K562 (cell line): ENCODE measurements around the gene SMYD1. TPM values are rescaled to one million over a fixed set of nuclear protein-coding genes. Genes with fewer than 3 reads are reported as not detected.

Experiments used
- DMBX1 ChIP-seq: fragments of 250-450 bp; sonication (Bioruptor Pico); IDR thresholded peaks from 2 replicates; pipeline ENCODE4 v1.8.0; 2022; ENCODE audit warnings: inconsistent platforms, mild to moderate bottlenecking, moderate library complexity, borderline replicate concordance
- ELF4 ChIP-seq: fragments of 450-650 bp; formaldehyde crosslinking; IDR thresholded peaks from 2 replicates; pipeline ENCODE4 v1.4.0; 2022; ENCODE audit warnings: missing genetic modification characterization
- FOXA1 ChIP-seq: fragments of 450-650 bp; IDR thresholded peaks from 2 replicates; pipeline ENCODE4 v1.6.1; 2016; ENCODE audit warnings: mild to moderate bottlenecking, borderline replicate concordance
- FOXO4 ChIP-seq: fragments of 450-650 bp; formaldehyde crosslinking; IDR thresholded peaks from 2 replicates; pipeline ENCODE4 v1.4.0; 2020; ENCODE audit warnings: mild to moderate bottlenecking, moderate library complexity
- HDGF ChIP-seq: fragments of 450-650 bp; IDR thresholded peaks from 2 replicates; pipeline ENCODE4 v1.6.1; 2016
- KDM4B ChIP-seq, 2 experiments: fragments of 450-650 bp in 1 of 2; sonication (generic) in 1 of 2; IDR thresholded peaks; 2 replicates each; pipeline ENCODE4 v1.6.1; 2016 to 2017; ENCODE audit warnings: borderline replicate concordance in 2 of 2, antibody characterized with exemption in 1 of 2, low read depth in 1 of 2, mild to moderate bottlenecking in 1 of 2
- KLF6 ChIP-seq: fragments of 250-450 bp; sonication (Bioruptor Pico); IDR thresholded peaks from 2 replicates; pipeline ENCODE4 v1.4.0; 2020; ENCODE audit warnings: mild to moderate bottlenecking, moderate library complexity, borderline replicate concordance
- MEF2D ChIP-seq: conservative IDR thresholded peaks from 2 replicates; pipeline ENCODE4 v1.6.1; 2016; ENCODE audit warnings: low read depth, missing genetic modification characterization, missing compliant biosample characterization
- MIER1 ChIP-seq: fragments of 450-650 bp; IDR thresholded peaks from 2 replicates; pipeline ENCODE4 v1.6.1; 2016; ENCODE audit warnings: antibody characterized with exemption, mild to moderate bottlenecking, low read depth
- NFATC3 ChIP-seq: fragments of 450-650 bp; IDR thresholded peaks from 2 replicates; pipeline ENCODE4 v1.6.1; 2017; ENCODE audit warnings: mild to moderate bottlenecking
- PHB ChIP-seq: fragments of 250-450 bp; sonication (Bioruptor Pico); IDR thresholded peaks from 2 replicates; pipeline ENCODE4 v1.5.0; 2021
- PTTG1 ChIP-seq: fragments of 450-650 bp; IDR thresholded peaks from 2 replicates; pipeline ENCODE4 v1.6.1; 2016; ENCODE audit warnings: low read depth, mild to moderate bottlenecking, missing genetic modification characterization, missing compliant biosample characterization
- SIN3B ChIP-seq: fragments of 450-650 bp; IDR thresholded peaks from 2 replicates; pipeline ENCODE4 v1.6.1; 2017; ENCODE audit warnings: low read depth, mild to moderate bottlenecking, moderate library complexity
- SMARCE1 ChIP-seq: fragments of 450-650 bp; IDR thresholded peaks from 2 replicates; pipeline ENCODE4 v1.7.1; 2016; ENCODE audit warnings: mild to moderate bottlenecking
- SOX6 ChIP-seq: fragments of 450-650 bp; IDR thresholded peaks from 2 replicates; pipeline ENCODE4 v1.6.1; 2014; ENCODE audit warnings: mild to moderate bottlenecking
- TCF15 ChIP-seq: fragments of 250-450 bp; sonication (Bioruptor Pico); IDR thresholded peaks from 2 replicates; pipeline ENCODE4 v1.8.0; 2022; ENCODE audit warnings: moderate library complexity, mild to moderate bottlenecking, inconsistent platforms
- WHSC1 ChIP-seq: IDR thresholded peaks from one replicate; pipeline ENCODE4 v1.6.1; 2012; ENCODE audit warnings: low read length, control low read depth, inconsistent platforms
- YY1 ChIP-seq, 3 experiments: IDR thresholded peaks; 2 replicates each; pipeline ENCODE4 v1.6.1; 2011; ENCODE audit warnings: low read length in 2 of 3, mild to moderate bottlenecking in 2 of 3, moderate library complexity in 2 of 3, borderline replicate concordance in 1 of 3, control low read depth in 1 of 3, low read depth in 1 of 3; ENCODE audit not compliant: insufficient read depth in 3 of 3, insufficient replicate concordance in 2 of 3, control insufficient read depth in 1 of 3, insufficient read length in 1 of 3; ENCODE audit errors: extremely low read depth in 1 of 3
- ZBTB43 ChIP-seq: sonication (generic); formaldehyde crosslinking; IDR thresholded peaks from 2 replicates; pipeline ENCODE4 v1.8.0; 2023; ENCODE audit warnings: mild to moderate bottlenecking, missing genetic modification reagents
- ZEB2 ChIP-seq: fragments of 450-650 bp; IDR thresholded peaks from 2 replicates; pipeline ENCODE4 v1.6.1; 2016
- ZNF140 ChIP-seq: fragments of 250-450 bp; sonication (Bioruptor Pico); IDR thresholded peaks from 2 replicates; pipeline ENCODE4 v1.8.0; 2021; ENCODE audit warnings: moderate library complexity, mild to moderate bottlenecking, inconsistent platforms
- ZNF143 ChIP-seq: sonication (generic); formaldehyde crosslinking; IDR thresholded peaks from 2 replicates; pipeline ENCODE4 v1.9.0; 2022; ENCODE audit warnings: mild to moderate bottlenecking, missing genetic modification reagents
- ZNF175 ChIP-seq: fragments of 200-800 bp; sonication (Bioruptor generic); IDR thresholded peaks from 2 replicates; pipeline ENCODE4 v1.6.1; 2016; ENCODE audit warnings: low read depth, mild to moderate bottlenecking, missing genetic modification characterization, missing compliant biosample characterization
- ZNF212 ChIP-seq: fragments of 450-650 bp; formaldehyde crosslinking; IDR thresholded peaks from 2 replicates; pipeline ENCODE4 v1.4.0; 2020; ENCODE audit warnings: mild to moderate bottlenecking
- ZNF398 ChIP-seq: fragments of 250-450 bp; sonication (Bioruptor Pico); IDR thresholded peaks from 2 replicates; pipeline ENCODE4 v1.8.0; 2021; ENCODE audit warnings: moderate library complexity, mild to moderate bottlenecking, inconsistent platforms
- polyA plus RNA-seq, 8 experiments: library from polyadenylated mRNA; depleted of rRNA in 4 of 8; stranded (reverse) in 5 of 8; unstranded in 3 of 8; fragments of >200 nt; fragmentation: Nextera tagmentation in 2 of 8; fragmentation: Illumina TruSeq in 1 of 8; extraction: Ambion mirVana in 2 of 8; extraction: Trizol in 1 of 8; gene quantifications; 2 replicates each; pipeline versions ENCODE4 v1.2.1 to v1.2.3, GENCODE V29; 2011 to 2014; ENCODE audit warnings: inconsistent platforms in 1 of 8, missing spikeins in 1 of 8
- total RNA-seq, 7 experiments: library from RNA; depleted of rRNA in 6 of 7; stranded (reverse); fragments of >200 nt in 6 of 7; fragmentation: Illumina TruSeq in 2 of 7; extraction: Trizol in 2 of 7; gene quantifications; 2 replicates each; pipeline versions ENCODE4 v1.2.1 to v1.2.3, GENCODE V29; 2011 to 2021; ENCODE audit warnings: low replicate concordance in 1 of 7

SMYD1 gene
- total and polyA plus RNA-seq, 9 of the 15 experiments (the other 6 are each of a cell fraction or from before 2014, with no cell fraction given), result not detected

- no peak for TF ChIP-seq FOXA1
- no peak for TF ChIP-seq FOXO4 (CRISPR knock-in tag)
- no peak; the same call in 1 of the 2 replicates for TF ChIP-seq ZEB2
- no peak for TF ChIP-seq DMBX1 (CRISPR knock-in tag)
- no peak for TF ChIP-seq ZNF212 (CRISPR knock-in tag)
- TF ChIP-seq ZBTB43, result no peak
- TF ChIP-seq ZNF398, result no peak
- no peak for TF ChIP-seq KLF6 (CRISPR knock-in tag)
- TF ChIP-seq MIER1, result no peak
- no peak for TF ChIP-seq TCF15 (CRISPR knock-in tag)
- peak; percentile 22; the same call in 1 of the 2 replicates for TF ChIP-seq PTTG1
- no peak for TF ChIP-seq WHSC1
- no peak for TF ChIP-seq ELF4 (CRISPR knock-in tag)
- TF ChIP-seq HDGF, result no peak
- no peak for TF ChIP-seq ZNF175
- TF ChIP-seq SOX6, result 0 out of 2 replicates have a peak, but pooled peaks have one; percentile 16
- TF ChIP-seq SIN3B, result no peak
- no peak for TF ChIP-seq ZNF140 (CRISPR knock-in tag)
- no peak for TF ChIP-seq ZNF143
- TF ChIP-seq NFATC3, result no peak
- peak in 1 of 3 experiments; percentile 10 for TF ChIP-seq YY1 (IDR thresholded peaks at IDR 0.05; ENCODE audit: borderline replicate concordance in 1 of 3, control insufficient read depth in 1 of 3, extremely low read depth in 1 of 3, insufficient read depth in 3 of 3, insufficient read length in 1 of 3, insufficient replicate concordance in 2 of 3, low read depth in 1 of 3, low read length in 2 of 3)
- no peak for TF ChIP-seq KDM4B (IDR thresholded peaks at IDR 0.05; ENCODE audit: borderline replicate concordance in 2 of 2, low read depth in 1 of 2)
- TF ChIP-seq MEF2D (tag), result no peak
- TF ChIP-seq PHB, result no peak
- peak; percentile 77 for TF ChIP-seq SMARCE1
Observed at GRCh38 chr2:88057437-88057844, 10.2 kb upstream of the SMYD1 start (continued).
